ENCODE measurements around the gene NTNG1. TPM values are rescaled to one million over a fixed set of nuclear protein-coding genes. Genes with fewer than 3 reads are reported as not detected.
"Not testable (repeated sequence)": the region's sequence is repeated elsewhere in the genome, so short reads cannot be mapped to it uniquely, and the experiment has no call there.

Gene NTNG1
- total and polyA plus RNA-seq, 5 donors from 2014 or later, result not detected

- H3K27ac Mint-ChIP-seq, result no peak overlapping the region
- DNase-seq, result no peak
- no peaks in the 10 kb centered on the region for H3K36me3 Mint-ChIP-seq
These were observed 90.5 kb downstream of the NTNG1 start for GRCh38 chr1:107231291-107231690.

GRCh38 chr1:107232426-107232825 is 91.6 kb downstream of the NTNG1 start:
- H3K36me3 ChIP-seq (ENCODE audit: control insufficient read depth, insufficient read depth, low read length), result no peaks in the 10 kb centered on the region
- Mint-ChIP-seq H3K36me3 (no peaks in the 10 kb centered on the region), H3K27ac (no peak overlapping the region), H3K4me1 (no peaks in the 10 kb centered on the region), H3K4me3 (no peak overlapping the region), H3K27me3 (no peaks in the 10 kb centered on the region), H3K9me3 (peaks cover 0 to 19% (median 4%) of the 10 kb centered on the region in 7 donors)
- H3K27ac ChIP-seq (ENCODE audit: insufficient read depth, low read length, poor library complexity, severe bottlenecking), result no peak overlapping the region
- H3K27me3 ChIP-seq (ENCODE audit: control insufficient read depth, insufficient read depth, low read length), result no peaks in the 10 kb centered on the region
- DNase-seq (no peak), ATAC-seq (ENCODE audit: low read depth in 2 of 2) (no peak)
- no peaks in the 10 kb centered on the region for H3K4me1 ChIP-seq (ENCODE audit: control insufficient read depth, insufficient read depth, low read length, poor library complexity, severe bottlenecking)
- H3K4me3 ChIP-seq (ENCODE audit: low read depth, low read length), result no peak overlapping the region
- H3K9me3 ChIP-seq (ENCODE audit: control insufficient read depth in 2 of 2, low read length in 2 of 2), result peaks cover 0 to 3% of the 10 kb centered on the region in 2 experiments

More at GRCh38 chr1:107231291-107231690, 90.5 kb downstream of the NTNG1 start:
- no peak for ATAC-seq (ENCODE audit: low read depth in 2 of 2)
- Histone ChIP-seq H3K27me3 (ENCODE audit: control insufficient read depth, insufficient read depth, low read length) (no peaks in the 10 kb centered on the region), H3K36me3 (ENCODE audit: control insufficient read depth, insufficient read depth, low read length) (no peaks in the 10 kb centered on the region), H3K4me3 (ENCODE audit: low read depth, low read length) (no peak overlapping the region), H3K9me3 (ENCODE audit: control insufficient read depth in 2 of 2, low read length in 2 of 2) (peaks cover 0 to 1% of the 10 kb centered on the region in 2 experiments), H3K27ac (ENCODE audit: insufficient read depth, low read length, poor library complexity, severe bottlenecking) (no peak overlapping the region), H3K4me1 (ENCODE audit: control insufficient read depth, insufficient read depth, low read length, poor library complexity, severe bottlenecking) (no peaks in the 10 kb centered on the region)
- Mint-ChIP-seq H3K9me3 (peaks cover 0 to 9% (median 4%) of the 10 kb centered on the region in 7 donors), H3K4me1 (no peaks in the 10 kb centered on the region), H3K4me3 (no peak overlapping the region), H3K27me3 (no peaks in the 10 kb centered on the region)

GRCh38 chr1:107236760-107237159 is 95.9 kb downstream of the NTNG1 start:
- H3K9me3 ChIP-seq (ENCODE audit: control insufficient read depth in 2 of 2, low read length in 2 of 2); H3K4me1 Mint-ChIP-seq; H3K27ac Mint-ChIP-seq; H3K36me3 Mint-ChIP-seq; H3K4me1 ChIP-seq (ENCODE audit: control insufficient read depth, insufficient read depth, low read length, poor library complexity, severe bottlenecking); H3K4me3 ChIP-seq (ENCODE audit: low read depth, low read length); DNase-seq; H3K36me3 ChIP-seq (ENCODE audit: control insufficient read depth, insufficient read depth, low read length); H3K27ac ChIP-seq (ENCODE audit: insufficient read depth, low read length, poor library complexity, severe bottlenecking); H3K4me3 Mint-ChIP-seq; H3K27me3 ChIP-seq (ENCODE audit: control insufficient read depth, insufficient read depth, low read length); H3K27me3 Mint-ChIP-seq; ATAC-seq (ENCODE audit: low read depth in 2 of 2): not testable (repeated sequence)
- peaks cover 1 to 25% (median 7%) of the 10 kb centered on the region in 7 donors for H3K9me3 Mint-ChIP-seq

GRCh38 chr1:107243461-107243860 is 102.6 kb downstream of the NTNG1 start:
- no peaks in the 10 kb centered on the region for H3K36me3 Mint-ChIP-seq
- peaks cover 0 to 5% (median 0%) of the 10 kb centered on the region in 7 donors for H3K9me3 Mint-ChIP-seq
- Histone ChIP-seq H3K4me3 (ENCODE audit: low read depth, low read length) (no peak overlapping the region), H3K4me1 (ENCODE audit: control insufficient read depth, insufficient read depth, low read length, poor library complexity, severe bottlenecking) (no peaks in the 10 kb centered on the region), H3K27ac (ENCODE audit: insufficient read depth, low read length, poor library complexity, severe bottlenecking) (no peak overlapping the region), H3K9me3 (ENCODE audit: control insufficient read depth in 2 of 2, low read length in 2 of 2) (no peaks in the 10 kb centered on the region), H3K36me3 (ENCODE audit: control insufficient read depth, insufficient read depth, low read length) (no peaks in the 10 kb centered on the region), H3K27me3 (ENCODE audit: control insufficient read depth, insufficient read depth, low read length) (no peaks in the 10 kb centered on the region)
- no peak for ATAC-seq (ENCODE audit: low read depth in 2 of 2)
- DNase-seq, result no peak
- no peak overlapping the region for H3K27ac Mint-ChIP-seq
- no peaks in the 10 kb centered on the region for H3K27me3 Mint-ChIP-seq
- H3K4me3 Mint-ChIP-seq, result no peak overlapping the region
- no peaks in the 10 kb centered on the region for H3K4me1 Mint-ChIP-seq

GRCh38 chr1:107244709-107245500 is 104.1 kb downstream of the NTNG1 start:
- peaks cover 0 to 4% (median 0%) of the 10 kb centered on the region in 7 donors for H3K9me3 Mint-ChIP-seq
- H3K27me3 ChIP-seq (ENCODE audit: control insufficient read depth, insufficient read depth, low read length), result no peaks in the 10 kb centered on the region
- ATAC-seq (ENCODE audit: low read depth in 2 of 2) (no peak), DNase-seq (no peak)
- H3K27ac Mint-ChIP-seq, result no peak overlapping the region
- no peak overlapping the region for H3K4me3 ChIP-seq (ENCODE audit: low read depth, low read length)
- H3K4me1 ChIP-seq (ENCODE audit: control insufficient read depth, insufficient read depth, low read length, poor library complexity, severe bottlenecking), result no peaks in the 10 kb centered on the region
- no peaks in the 10 kb centered on the region for H3K9me3 ChIP-seq (ENCODE audit: control insufficient read depth in 2 of 2, low read length in 2 of 2)
- no peak overlapping the region for H3K27ac ChIP-seq (ENCODE audit: insufficient read depth, low read length, poor library complexity, severe bottlenecking)
- H3K36me3 Mint-ChIP-seq, result no peaks in the 10 kb centered on the region
- H3K4me3 Mint-ChIP-seq, result no peak overlapping the region
- H3K4me1 Mint-ChIP-seq, result no peaks in the 10 kb centered on the region
- H3K27me3 Mint-ChIP-seq, result no peaks in the 10 kb centered on the region
- H3K36me3 ChIP-seq (ENCODE audit: control insufficient read depth, insufficient read depth, low read length), result no peaks in the 10 kb centered on the region

GRCh38 chr1:107246775-107247345 is 106.0 kb downstream of the NTNG1 start:
- no peak for ATAC-seq (ENCODE audit: low read depth in 2 of 2)
- Mint-ChIP-seq H3K27ac (no peak overlapping the region), H3K27me3 (no peaks in the 10 kb centered on the region), H3K4me1 (no peaks in the 10 kb centered on the region), H3K4me3 (no peak overlapping the region), H3K9me3 (peaks cover 0 to 4% (median 0%) of the 10 kb centered on the region in 7 donors), H3K36me3 (no peaks in the 10 kb centered on the region)
- Histone ChIP-seq H3K4me3 (ENCODE audit: low read depth, low read length) (no peak overlapping the region), H3K36me3 (ENCODE audit: control insufficient read depth, insufficient read depth, low read length) (no peaks in the 10 kb centered on the region), H3K4me1 (ENCODE audit: control insufficient read depth, insufficient read depth, low read length, poor library complexity, severe bottlenecking) (no peaks in the 10 kb centered on the region), H3K27me3 (ENCODE audit: control insufficient read depth, insufficient read depth, low read length) (no peaks in the 10 kb centered on the region), H3K9me3 (ENCODE audit: control insufficient read depth in 2 of 2, low read length in 2 of 2) (no peaks in the 10 kb centered on the region), H3K27ac (ENCODE audit: insufficient read depth, low read length, poor library complexity, severe bottlenecking) (no peak overlapping the region)
- DNase-seq, result no peak

- Histone ChIP-seq H3K36me3 (ENCODE audit: control insufficient read depth, insufficient read depth, low read length) (no peaks in the 10 kb centered on the region), H3K4me1 (ENCODE audit: control insufficient read depth, insufficient read depth, low read length, poor library complexity, severe bottlenecking) (no peaks in the 10 kb centered on the region), H3K27me3 (ENCODE audit: control insufficient read depth, insufficient read depth, low read length) (no peaks in the 10 kb centered on the region), H3K4me3 (ENCODE audit: low read depth, low read length) (no peak overlapping the region), H3K9me3 (ENCODE audit: control insufficient read depth in 2 of 2, low read length in 2 of 2) (no peaks in the 10 kb centered on the region), H3K27ac (ENCODE audit: insufficient read depth, low read length, poor library complexity, severe bottlenecking) (no peak overlapping the region)
- no peaks in the 10 kb centered on the region for H3K27me3 Mint-ChIP-seq
- H3K36me3 Mint-ChIP-seq, result no peaks in the 10 kb centered on the region
- no peak overlapping the region for H3K4me3 Mint-ChIP-seq
- H3K9me3 Mint-ChIP-seq, result peaks cover 0 to 4% (median 0%) of the 10 kb centered on the region in 7 donors
- DNase-seq (no peak), ATAC-seq (ENCODE audit: low read depth in 2 of 2) (no peak)
- no peaks in the 10 kb centered on the region for H3K4me1 Mint-ChIP-seq
- H3K27ac Mint-ChIP-seq, result no peak overlapping the region
These were observed 106.8 kb downstream of the NTNG1 start for GRCh38 chr1:107247679-107248078.

- Histone ChIP-seq H3K27ac (ENCODE audit: insufficient read depth, low read length, poor library complexity, severe bottlenecking) (no peak overlapping the region), H3K4me1 (ENCODE audit: control insufficient read depth, insufficient read depth, low read length, poor library complexity, severe bottlenecking) (no peaks in the 10 kb centered on the region), H3K9me3 (ENCODE audit: control insufficient read depth in 2 of 2, low read length in 2 of 2) (no peaks in the 10 kb centered on the region), H3K27me3 (ENCODE audit: control insufficient read depth, insufficient read depth, low read length) (no peaks in the 10 kb centered on the region), H3K36me3 (ENCODE audit: control insufficient read depth, insufficient read depth, low read length) (no peaks in the 10 kb centered on the region), H3K4me3 (ENCODE audit: low read depth, low read length) (no peak overlapping the region)
- Mint-ChIP-seq H3K9me3 (peaks cover 0 to 2% (median 0%) of the 10 kb centered on the region in 7 donors), H3K4me1 (no peaks in the 10 kb centered on the region), H3K27ac (no peak overlapping the region), H3K36me3 (no peaks in the 10 kb centered on the region), H3K4me3 (no peak overlapping the region), H3K27me3 (no peaks in the 10 kb centered on the region)
- DNase-seq, result no peak
- ATAC-seq (ENCODE audit: low read depth in 2 of 2), result no peak
These were observed 109.3 kb downstream of the NTNG1 start for GRCh38 chr1:107250169-107250568.
